DMS79 treated with DMSO at 0.1 percent for 48 hours (cell line): ENCODE data around the gene DHX8.
A peak's percentile ranks its signal among the peaks of the same experiment; 100 is the strongest.

Source experiments
- DNase-seq: peaks from one replicate; lab custom pipeline; 2025; lab: John Stamatoyannopoulos, UW

The DHX8 gene

GRCh38 chr17:43548689-43549379, 65.1 kb downstream of the DHX8 start:
- no peak for DNase-seq

GRCh38 chr17:43549496-43549895, 65.7 kb downstream of the DHX8 start:
- DNase-seq = no peak

- DNase-seq = no peak
Measured at GRCh38 chr17:43550754-43551153, 67.0 kb downstream of the DHX8 start.

- no peak for DNase-seq
Measured at GRCh38 chr17:43552229-43552837, 68.6 kb downstream of the DHX8 start.

- DNase-seq = no peak
Measured at GRCh38 chr17:43553573-43553972, 69.8 kb downstream of the DHX8 start.

- DNase-seq = no peak
Measured at GRCh38 chr17:43554857-43555256, 71.1 kb downstream of the DHX8 start.

GRCh38 chr17:43556292-43556691, 72.5 kb downstream of the DHX8 start:
- DNase-seq = peak; percentile 11

- DNase-seq = no peak
Measured at GRCh38 chr17:43558805-43559160, 75.0 kb downstream of the DHX8 start.

GRCh38 chr17:43559161-43559816, 75.5 kb downstream of the DHX8 start:
- no peak for DNase-seq

- no peak for DNase-seq
Measured at GRCh38 chr17:43560461-43561427, 77.0 kb downstream of the DHX8 start.

- no peak for DNase-seq
Measured at GRCh38 chr17:43562679-43563599, 79.2 kb downstream of the DHX8 start.

GRCh38 chr17:43563600-43564594, 80.1 kb downstream of the DHX8 start:
- DNase-seq = no peak

- DNase-seq = no peak
Measured at GRCh38 chr17:43568506-43569082, 84.8 kb downstream of the DHX8 start.

GRCh38 chr17:43570518-43570928, 86.7 kb downstream of the DHX8 start:
- DNase-seq = no peak

- DNase-seq = no peak
Measured at GRCh38 chr17:43572368-43572980, 88.7 kb downstream of the DHX8 start.

- no peak for DNase-seq
Measured at GRCh38 chr17:43573579-43574321, 90.0 kb downstream of the DHX8 start.

- DNase-seq = no peak
Measured at GRCh38 chr17:43574348-43574747, 90.6 kb downstream of the DHX8 start.

GRCh38 chr17:43574896-43575525, 91.2 kb downstream of the DHX8 start:
- no peak for DNase-seq
